ENCODE measurements around the gene SPNS3.

- TF ChIP-seq CTCF (IDR thresholded peaks at IDR 0.05; ENCODE audit: low read depth, low read length, missing input control): no peak
- TF ChIP-seq MAX (IDR thresholded peaks at IDR 0.05): no peak
- no peak for TF ChIP-seq TAF1 (conservative IDR thresholded peaks at IDR 0.05)
- TF ChIP-seq, protein P1, sequence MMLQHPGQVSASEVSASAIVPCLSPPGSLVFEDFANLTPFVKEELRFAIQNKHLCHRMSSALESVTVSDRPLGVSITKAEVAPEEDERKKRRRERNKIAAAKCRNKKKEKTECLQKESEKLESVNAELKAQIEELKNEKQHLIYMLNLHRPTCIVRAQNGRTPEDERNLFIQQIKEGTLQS (IDR thresholded peaks at IDR 0.05): no peak
- no peak for TF ChIP-seq ZBTB33 (IDR thresholded peaks at IDR 0.05)
- TF ChIP-seq, protein P2, sequence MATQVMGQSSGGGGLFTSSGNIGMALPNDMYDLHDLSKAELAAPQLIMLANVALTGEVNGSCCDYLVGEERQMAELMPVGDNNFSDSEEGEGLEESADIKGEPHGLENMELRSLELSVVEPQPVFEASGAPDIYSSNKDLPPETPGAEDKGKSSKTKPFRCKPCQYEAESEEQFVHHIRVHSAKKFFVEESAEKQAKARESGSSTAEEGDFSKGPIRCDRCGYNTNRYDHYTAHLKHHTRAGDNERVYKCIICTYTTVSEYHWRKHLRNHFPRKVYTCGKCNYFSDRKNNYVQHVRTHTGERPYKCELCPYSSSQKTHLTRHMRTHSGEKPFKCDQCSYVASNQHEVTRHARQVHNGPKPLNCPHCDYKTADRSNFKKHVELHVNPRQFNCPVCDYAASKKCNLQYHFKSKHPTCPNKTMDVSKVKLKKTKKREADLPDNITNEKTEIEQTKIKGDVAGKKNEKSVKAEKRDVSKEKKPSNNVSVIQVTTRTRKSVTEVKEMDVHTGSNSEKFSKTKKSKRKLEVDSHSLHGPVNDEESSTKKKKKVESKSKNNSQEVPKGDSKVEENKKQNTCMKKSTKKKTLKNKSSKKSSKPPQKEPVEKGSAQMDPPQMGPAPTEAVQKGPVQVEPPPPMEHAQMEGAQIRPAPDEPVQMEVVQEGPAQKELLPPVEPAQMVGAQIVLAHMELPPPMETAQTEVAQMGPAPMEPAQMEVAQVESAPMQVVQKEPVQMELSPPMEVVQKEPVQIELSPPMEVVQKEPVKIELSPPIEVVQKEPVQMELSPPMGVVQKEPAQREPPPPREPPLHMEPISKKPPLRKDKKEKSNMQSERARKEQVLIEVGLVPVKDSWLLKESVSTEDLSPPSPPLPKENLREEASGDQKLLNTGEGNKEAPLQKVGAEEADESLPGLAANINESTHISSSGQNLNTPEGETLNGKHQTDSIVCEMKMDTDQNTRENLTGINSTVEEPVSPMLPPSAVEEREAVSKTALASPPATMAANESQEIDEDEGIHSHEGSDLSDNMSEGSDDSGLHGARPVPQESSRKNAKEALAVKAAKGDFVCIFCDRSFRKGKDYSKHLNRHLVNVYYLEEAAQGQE (IDR thresholded peaks at IDR 0.05): no peak
- TF ChIP-seq SP1 (IDR thresholded peaks at IDR 0.05): no peak
- TF ChIP-seq YY1 (IDR thresholded peaks at IDR 0.05): no peak
- no peak for TF ChIP-seq EGR1 (IDR thresholded peaks at IDR 0.05; ENCODE audit: low read depth in 2 of 2)
- TF ChIP-seq RAD21 (IDR thresholded peaks at IDR 0.05): no peak
- no peak for TF ChIP-seq FOXA2 (IDR thresholded peaks at IDR 0.05)
Observed at GRCh38 chr17:4474093-4474492, 40.4 kb downstream of the SPNS3 start.

Measured in liver (tissue), 3 donors.